Astrocyte (in vitro differentiated cells and primary cell): ENCODE results near the gene DNAJC13. TPM values are rescaled to one million over a fixed set of nuclear protein-coding genes. Genes with fewer than 3 reads are reported as not detected.
"Not testable (repeated sequence)": the region's sequence is repeated elsewhere in the genome, so short reads cannot be mapped to it uniquely, and the experiment has no call there.

ENCODE experiments used
- DNase-seq: peaks from one replicate; pipeline ENCODE4 v3.0.0-alpha.2; 2010; ENCODE audit warnings: low read depth
- FAIRE-seq: peaks from 2 replicates; lab custom pipeline; 2011; peaks lifted over from hg19 to GRCh38; lab: Jason Lieb, UNC
- H2AFZ ChIP-seq: 2 replicates; pipeline ENCODE4 v1.6.0; 2012; ENCODE audit warnings: low read depth, low read length, inconsistent platforms
- H3K27ac ChIP-seq: 2 replicates; pipeline ENCODE4 v1.5.1; 2011; ENCODE audit warnings: low read depth, low read length, inconsistent platforms
- H3K27me3 ChIP-seq: 2 replicates; pipeline ENCODE4 v1.6.0; 2011; ENCODE audit warnings: low read length, inconsistent platforms; ENCODE audit not compliant: insufficient read depth
- H3K36me3 ChIP-seq: 2 replicates; pipeline ENCODE4 v1.5.1; 2011; ENCODE audit warnings: low read length, inconsistent platforms; ENCODE audit not compliant: insufficient read depth
- H3K4me1 ChIP-seq: 2 replicates; pipeline ENCODE4 v1.5.1; 2011; ENCODE audit warnings: low read length, inconsistent platforms; ENCODE audit not compliant: insufficient read depth
- H3K4me2 ChIP-seq: 2 replicates; pipeline ENCODE4 v1.6.0; 2012; ENCODE audit warnings: low read length, inconsistent platforms
- H3K4me3 ChIP-seq: 2 replicates; pipeline ENCODE4 v1.5.1; 2011; ENCODE audit warnings: low read depth, mild to moderate bottlenecking, low read length, inconsistent platforms; ENCODE audit not compliant: insufficient read depth
- H3K79me2 ChIP-seq: 2 replicates; pipeline ENCODE4 v1.6.0; 2012; ENCODE audit warnings: mild to moderate bottlenecking, low read length, inconsistent platforms; ENCODE audit not compliant: insufficient read depth
- H3K9ac ChIP-seq: 2 replicates; pipeline ENCODE4 v1.6.0; 2012; ENCODE audit warnings: mild to moderate bottlenecking, low read length, inconsistent platforms
- H3K9me3 ChIP-seq: 2 replicates; pipeline ENCODE4 v1.5.1; 2012; ENCODE audit warnings: low read depth, mild to moderate bottlenecking, low read length, inconsistent platforms; ENCODE audit not compliant: insufficient read depth
- H4K20me1 ChIP-seq: 2 replicates; pipeline ENCODE4 v1.6.0; 2012; ENCODE audit warnings: low read length, inconsistent platforms; ENCODE audit not compliant: insufficient read depth
- H3K27ac Mint-ChIP-seq: one replicate; pipeline ENCODE4 v1.8.0; 2021; ENCODE audit warnings: mild to moderate bottlenecking, mixed read lengths; ENCODE audit not compliant: unreplicated experiment
- H3K27me3 Mint-ChIP-seq: one replicate; pipeline ENCODE4 v1.8.0; 2021; ENCODE audit warnings: low read depth, mixed read lengths; ENCODE audit not compliant: unreplicated experiment
- H3K36me3 Mint-ChIP-seq: one replicate; pipeline ENCODE4 v1.8.0; 2021; ENCODE audit warnings: low read depth, mixed read lengths; ENCODE audit not compliant: unreplicated experiment
- H3K4me1 Mint-ChIP-seq: one replicate; pipeline ENCODE4 v1.8.0; 2021; ENCODE audit warnings: low read depth, mixed read lengths; ENCODE audit not compliant: unreplicated experiment
- H3K4me3 Mint-ChIP-seq: one replicate; pipeline ENCODE4 v1.8.0; 2021; ENCODE audit warnings: mild to moderate bottlenecking, moderate library complexity, mixed read lengths; ENCODE audit not compliant: unreplicated experiment
- H3K9me3 Mint-ChIP-seq: one replicate; pipeline ENCODE4 v1.8.0; 2021; ENCODE audit warnings: mild to moderate bottlenecking, mixed read lengths; ENCODE audit not compliant: unreplicated experiment
- EZH2 ChIP-seq: IDR thresholded peaks from 2 replicates; pipeline ENCODE4 v1.6.1; 2012; ENCODE audit warnings: mild to moderate bottlenecking, low read length, inconsistent platforms; ENCODE audit not compliant: insufficient read depth
- total RNA-seq: library from RNA; stranded (reverse); gene quantifications from 2 replicates; pipeline ENCODE4 v1.2.1, GENCODE V29; 2021
- TF ChIP-seq, protein P1 (sequence below): IDR thresholded peaks from 2 replicates; pipeline ENCODE4 v1.5.1; 2011; ENCODE audit warnings: low read depth, mild to moderate bottlenecking, inconsistent platforms, low read length, moderate library complexity; ENCODE audit not compliant: insufficient read depth

Gene DNAJC13
- total RNA-seq, 1 donor from 2014 or later, result 38.5 TPM

DNA sequence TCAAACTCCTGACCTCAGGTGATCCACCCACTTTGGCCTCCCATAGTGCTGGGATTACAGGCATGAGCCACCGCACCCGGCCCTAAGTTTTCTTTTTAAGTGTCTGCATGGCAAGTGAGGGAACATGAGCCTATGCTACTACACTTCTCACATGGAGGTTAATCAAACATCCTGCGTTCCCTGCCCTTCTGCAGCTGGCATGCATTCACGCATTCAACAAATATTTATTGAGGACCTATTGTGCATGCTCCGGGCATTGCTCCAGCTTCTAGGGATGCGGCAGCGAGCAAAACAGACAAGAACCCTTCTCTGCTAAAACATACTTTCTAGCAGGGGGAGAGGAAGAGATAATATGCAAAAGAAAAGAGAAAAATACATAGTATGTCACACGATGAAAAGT lies 137.1 kb downstream of the DNAJC13 start:
- peaks cover 8% of the 10 kb centered on the region for H3K36me3 Mint-ChIP-seq
- no peak for FAIRE-seq

DNA sequence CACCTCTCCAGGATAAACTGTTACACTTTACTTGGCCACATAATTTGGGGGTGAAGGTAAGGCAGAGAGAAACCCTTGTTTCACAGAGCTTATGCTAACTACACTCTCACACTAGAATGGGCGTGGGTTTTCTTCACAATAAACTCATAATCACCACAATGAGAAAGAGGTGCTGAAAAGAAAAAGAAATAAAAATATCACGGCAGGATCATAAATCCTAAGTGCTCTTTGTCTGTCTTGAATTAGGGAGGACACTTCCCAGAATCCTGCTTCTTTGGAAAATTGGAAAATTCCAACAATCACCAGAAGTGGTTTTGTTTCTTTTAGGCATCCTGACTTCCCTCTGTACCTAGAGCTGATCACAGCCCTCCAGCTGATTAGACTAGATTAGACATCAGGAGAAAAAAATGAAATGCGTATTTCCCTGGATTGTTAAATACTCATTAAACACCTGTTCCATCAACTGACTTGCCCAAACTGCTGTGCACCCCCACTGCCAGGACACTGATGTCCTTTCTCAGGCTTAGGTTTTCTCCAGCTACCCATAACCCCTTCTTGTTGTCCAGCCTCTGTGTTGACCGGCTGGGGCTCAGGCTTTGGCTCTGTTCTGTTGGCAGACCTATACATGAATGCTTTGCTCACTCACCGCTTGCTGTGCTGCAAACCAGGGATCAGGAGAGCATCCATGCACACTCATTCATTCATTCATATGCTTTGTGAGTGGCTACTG lies 138.2 kb downstream of the DNAJC13 start:
- H3K9me3 ChIP-seq, result no peaks in the 10 kb centered on the region
- Mint-ChIP-seq H3K4me3 (no peak overlapping the region), H3K27me3 (no peaks in the 10 kb centered on the region), H3K4me1 (no peaks in the 10 kb centered on the region), H3K36me3 (peaks cover 8% of the 10 kb centered on the region), H3K9me3 (no peaks in the 10 kb centered on the region), H3K27ac (no peak overlapping the region)
- no peaks in the 10 kb centered on the region for H4K20me1 ChIP-seq
- no peaks in the 10 kb centered on the region for H3K36me3 ChIP-seq
- H3K27ac ChIP-seq, result no peak overlapping the region
- no peak overlapping the region for H2AFZ ChIP-seq
- FAIRE-seq, result no peak
- no peak for DNase-seq
- no peak overlapping the region for H3K4me2 ChIP-seq
- H3K79me2 ChIP-seq, result no peaks in the 10 kb centered on the region
- H3K9ac ChIP-seq, result no peak overlapping the region
- H3K4me1 ChIP-seq, result peaks cover 10% of the 10 kb centered on the region
- H3K4me3 ChIP-seq, result no peak overlapping the region
- TF ChIP-seq, protein P1, sequence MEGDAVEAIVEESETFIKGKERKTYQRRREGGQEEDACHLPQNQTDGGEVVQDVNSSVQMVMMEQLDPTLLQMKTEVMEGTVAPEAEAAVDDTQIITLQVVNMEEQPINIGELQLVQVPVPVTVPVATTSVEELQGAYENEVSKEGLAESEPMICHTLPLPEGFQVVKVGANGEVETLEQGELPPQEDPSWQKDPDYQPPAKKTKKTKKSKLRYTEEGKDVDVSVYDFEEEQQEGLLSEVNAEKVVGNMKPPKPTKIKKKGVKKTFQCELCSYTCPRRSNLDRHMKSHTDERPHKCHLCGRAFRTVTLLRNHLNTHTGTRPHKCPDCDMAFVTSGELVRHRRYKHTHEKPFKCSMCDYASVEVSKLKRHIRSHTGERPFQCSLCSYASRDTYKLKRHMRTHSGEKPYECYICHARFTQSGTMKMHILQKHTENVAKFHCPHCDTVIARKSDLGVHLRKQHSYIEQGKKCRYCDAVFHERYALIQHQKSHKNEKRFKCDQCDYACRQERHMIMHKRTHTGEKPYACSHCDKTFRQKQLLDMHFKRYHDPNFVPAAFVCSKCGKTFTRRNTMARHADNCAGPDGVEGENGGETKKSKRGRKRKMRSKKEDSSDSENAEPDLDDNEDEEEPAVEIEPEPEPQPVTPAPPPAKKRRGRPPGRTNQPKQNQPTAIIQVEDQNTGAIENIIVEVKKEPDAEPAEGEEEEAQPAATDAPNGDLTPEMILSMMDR, result no peak
- TF ChIP-seq EZH2, result no peak
- H3K27me3 ChIP-seq, result no peaks in the 10 kb centered on the region

More for the DNA sequence above, 137.1 kb downstream of the DNAJC13 start:
- no peaks in the 10 kb centered on the region for H3K27me3 ChIP-seq
- peaks cover 1% of the 10 kb centered on the region for H3K27me3 Mint-ChIP-seq
- H3K4me1 ChIP-seq, result peaks cover 20% of the 10 kb centered on the region
- peak overlapping the region; percentile 20 for H3K4me2 ChIP-seq
- TF ChIP-seq, protein P1, result no peak
- TF ChIP-seq EZH2, result no peak
- H3K9me3 Mint-ChIP-seq, result no peaks in the 10 kb centered on the region
- DNase-seq, result peak; percentile 50
- no peaks in the 10 kb centered on the region for H3K9me3 ChIP-seq
- no peak overlapping the region for H2AFZ ChIP-seq
- peaks cover 7% of the 10 kb centered on the region for H3K4me1 Mint-ChIP-seq
- H3K4me3 Mint-ChIP-seq, result no peak overlapping the region
- H3K27ac Mint-ChIP-seq, result no peak overlapping the region
- no peak overlapping the region for H3K27ac ChIP-seq
- no peaks in the 10 kb centered on the region for H3K79me2 ChIP-seq
- no peaks in the 10 kb centered on the region for H4K20me1 ChIP-seq
- no peak overlapping the region for H3K9ac ChIP-seq
- H3K4me3 ChIP-seq, result no peak overlapping the region
- no peaks in the 10 kb centered on the region for H3K36me3 ChIP-seq

DNA sequence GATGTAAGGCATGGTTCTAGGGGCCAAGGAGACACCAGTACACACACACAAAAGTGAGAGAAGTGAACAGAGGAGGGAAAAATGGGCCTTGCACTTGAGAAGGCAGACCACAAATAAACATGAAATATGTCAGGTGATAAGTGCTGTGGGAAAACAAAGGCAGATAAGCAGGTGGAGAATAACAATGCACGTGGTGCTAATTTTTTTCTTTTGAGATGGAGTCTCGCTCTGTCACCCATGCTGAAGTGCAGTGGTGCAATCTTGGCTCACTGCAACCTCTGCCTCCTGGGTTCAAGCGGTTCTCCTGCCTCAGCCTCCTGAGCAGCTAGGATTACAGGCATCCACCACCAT lies 138.7 kb downstream of the DNAJC13 start:
- H3K4me3 Mint-ChIP-seq, H3K27me3 ChIP-seq, H3K9ac ChIP-seq, H3K36me3 ChIP-seq, H2AFZ ChIP-seq, H3K4me2 ChIP-seq, H3K79me2 ChIP-seq, H3K27ac ChIP-seq, H3K4me3 ChIP-seq, H3K36me3 Mint-ChIP-seq, H3K27me3 Mint-ChIP-seq, H3K4me1 ChIP-seq, H3K27ac Mint-ChIP-seq, H3K9me3 ChIP-seq, H3K9me3 Mint-ChIP-seq, DNase-seq, H4K20me1 ChIP-seq, FAIRE-seq, H3K4me1 Mint-ChIP-seq: not testable (repeated sequence)
